Breast epithelium (tissue), 3 donors: ENCODE results near the gene TTC23.

Experiments
- CTCF ChIP-seq, 3 donors: fragments of 450-650 bp; IDR thresholded peaks; one replicate each; pipeline ENCODE4 v1.5.1; 2016 to 2017; ENCODE audit warnings: antibody characterized with exemption in 3 of 3, mild to moderate bottlenecking in 3 of 3, moderate library complexity in 3 of 3
- POLR2A ChIP-seq: fragments of 450-650 bp; IDR thresholded peaks from one replicate; pipeline ENCODE4 v1.6.1; 2016; ENCODE audit warnings: antibody characterized with exemption, mild to moderate bottlenecking, moderate library complexity

GRCh38 chr15:99097441-99098410 is 151.7 kb downstream of the TTC23 start:
- TF ChIP-seq POLR2A = no peak
- TF ChIP-seq CTCF (IDR thresholded peaks at IDR 0.05) = no peak
